HepG2 (cell line): Measurements from ENCODE around the gene HOXA7. TPM values are rescaled to one million over a fixed set of nuclear protein-coding genes. Genes with fewer than 3 reads are reported as not detected.

ENCODE experiments used
- DR1 ChIP-seq: sonication (generic); formaldehyde crosslinking; IDR thresholded peaks from 2 replicates; pipeline ENCODE4 v1.8.0; 2021; ENCODE audit warnings: mild to moderate bottlenecking, missing genetic modification reagents, inconsistent platforms
- LCORL ChIP-seq, 2 experiments: fragments of 450-650 bp in 1 of 2; sonication (generic) in 1 of 2; formaldehyde crosslinking in 1 of 2; IDR thresholded peaks; 2 replicates each; pipeline versions ENCODE4 v1.5.0 to v1.6.1; 2017 to 2020; ENCODE audit warnings: antibody characterized with exemption in 1 of 2, missing genetic modification reagents in 1 of 2
- MIXL1 ChIP-seq: IDR thresholded peaks from 2 replicates; pipeline ENCODE4 v1.6.1; 2016
- MXD4 ChIP-seq: IDR thresholded peaks from 2 replicates; pipeline ENCODE4 v1.6.1; 2016; ENCODE audit warnings: mild to moderate bottlenecking, missing biosample characterization, missing genetic modification reagents
- PHF21A ChIP-seq: sonication (generic); formaldehyde crosslinking; IDR thresholded peaks from 2 replicates; pipeline ENCODE4 v1.5.0; 2020; ENCODE audit warnings: mild to moderate bottlenecking, missing genetic modification reagents
- RBFOX2 ChIP-seq: fragments of 200-400 bp; formaldehyde crosslinking; IDR thresholded peaks from 2 replicates; pipeline ENCODE4 v1.6.1; 2017; ENCODE audit warnings: low read depth, mild to moderate bottlenecking, low read length
- YEATS2 ChIP-seq: sonication (generic); formaldehyde crosslinking; IDR thresholded peaks from 2 replicates; pipeline ENCODE4 v1.4.0; 2020; ENCODE audit warnings: missing genetic modification reagents, borderline replicate concordance
- ZNF800 ChIP-seq: sonication (generic); formaldehyde crosslinking; IDR thresholded peaks from 2 replicates; pipeline ENCODE4 v1.4.0; 2020; ENCODE audit warnings: missing genetic modification reagents
- polyA plus RNA-seq, 8 experiments: library from polyadenylated mRNA; depleted of rRNA in 3 of 8; stranded (reverse) in 7 of 8; unstranded in 1 of 8; fragments of >200 nt; fragmentation: Illumina TruSeq in 4 of 8; extraction: Trizol in 4 of 8; gene quantifications; 2 replicates each; pipeline versions ENCODE4 v1.2.1 to v1.2.3, GENCODE V29; 2011 to 2016; ENCODE audit warnings: low read depth in 4 of 8, missing spikeins in 1 of 8, mixed read lengths in 1 of 8; ENCODE audit not compliant: insufficient read depth in 1 of 8
- total RNA-seq, 5 experiments: library from RNA; depleted of rRNA; stranded (reverse); fragments of >200 nt; fragmentation: Illumina TruSeq; extraction: Trizol; gene quantifications; 2 replicates each; pipeline ENCODE4 v1.2.3, GENCODE V29; 2016; ENCODE audit warnings: low read depth in 1 of 5
- TF ChIP-seq, protein P1 (sequence below): sonication (generic); formaldehyde crosslinking; IDR thresholded peaks from 2 replicates; pipeline ENCODE4 v1.5.0; 2020; ENCODE audit warnings: missing genetic modification reagents
- TF ChIP-seq, protein P2 (sequence below): IDR thresholded peaks from 2 replicates; pipeline ENCODE4 v1.6.1; 2012; ENCODE audit warnings: low read length, improper control_type of control experiment

Gene HOXA7
- total and polyA plus RNA-seq, 2 of the 13 experiments (the other 11 are each of a cell fraction or from before 2014, with no cell fraction given): 0.05 TPM; not detected in 1

- TF ChIP-seq PHF21A (CRISPR knock-in tag): no peak
- TF ChIP-seq MIXL1 (CRISPR knock-in tag): no peak
- no peak for TF ChIP-seq DR1 (CRISPR knock-in tag)
- no peak for TF ChIP-seq MXD4 (CRISPR knock-in tag)
- TF ChIP-seq RBFOX2: no peak
- TF ChIP-seq, protein P1, sequence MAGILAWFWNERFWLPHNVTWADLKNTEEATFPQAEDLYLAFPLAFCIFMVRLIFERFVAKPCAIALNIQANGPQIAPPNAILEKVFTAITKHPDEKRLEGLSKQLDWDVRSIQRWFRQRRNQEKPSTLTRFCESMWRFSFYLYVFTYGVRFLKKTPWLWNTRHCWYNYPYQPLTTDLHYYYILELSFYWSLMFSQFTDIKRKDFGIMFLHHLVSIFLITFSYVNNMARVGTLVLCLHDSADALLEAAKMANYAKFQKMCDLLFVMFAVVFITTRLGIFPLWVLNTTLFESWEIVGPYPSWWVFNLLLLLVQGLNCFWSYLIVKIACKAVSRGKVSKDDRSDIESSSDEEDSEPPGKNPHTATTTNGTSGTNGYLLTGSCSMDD (CRISPR knock-in tag): no peak
- TF ChIP-seq LCORL (IDR thresholded peaks at IDR 0.05): no peak
- TF ChIP-seq LCORL (CRISPR knock-in tag; IDR thresholded peaks at IDR 0.05): no peak
- TF ChIP-seq ZNF800 (CRISPR knock-in tag): peak; percentile 97
- no peak for TF ChIP-seq YEATS2
- TF ChIP-seq, protein P2, sequence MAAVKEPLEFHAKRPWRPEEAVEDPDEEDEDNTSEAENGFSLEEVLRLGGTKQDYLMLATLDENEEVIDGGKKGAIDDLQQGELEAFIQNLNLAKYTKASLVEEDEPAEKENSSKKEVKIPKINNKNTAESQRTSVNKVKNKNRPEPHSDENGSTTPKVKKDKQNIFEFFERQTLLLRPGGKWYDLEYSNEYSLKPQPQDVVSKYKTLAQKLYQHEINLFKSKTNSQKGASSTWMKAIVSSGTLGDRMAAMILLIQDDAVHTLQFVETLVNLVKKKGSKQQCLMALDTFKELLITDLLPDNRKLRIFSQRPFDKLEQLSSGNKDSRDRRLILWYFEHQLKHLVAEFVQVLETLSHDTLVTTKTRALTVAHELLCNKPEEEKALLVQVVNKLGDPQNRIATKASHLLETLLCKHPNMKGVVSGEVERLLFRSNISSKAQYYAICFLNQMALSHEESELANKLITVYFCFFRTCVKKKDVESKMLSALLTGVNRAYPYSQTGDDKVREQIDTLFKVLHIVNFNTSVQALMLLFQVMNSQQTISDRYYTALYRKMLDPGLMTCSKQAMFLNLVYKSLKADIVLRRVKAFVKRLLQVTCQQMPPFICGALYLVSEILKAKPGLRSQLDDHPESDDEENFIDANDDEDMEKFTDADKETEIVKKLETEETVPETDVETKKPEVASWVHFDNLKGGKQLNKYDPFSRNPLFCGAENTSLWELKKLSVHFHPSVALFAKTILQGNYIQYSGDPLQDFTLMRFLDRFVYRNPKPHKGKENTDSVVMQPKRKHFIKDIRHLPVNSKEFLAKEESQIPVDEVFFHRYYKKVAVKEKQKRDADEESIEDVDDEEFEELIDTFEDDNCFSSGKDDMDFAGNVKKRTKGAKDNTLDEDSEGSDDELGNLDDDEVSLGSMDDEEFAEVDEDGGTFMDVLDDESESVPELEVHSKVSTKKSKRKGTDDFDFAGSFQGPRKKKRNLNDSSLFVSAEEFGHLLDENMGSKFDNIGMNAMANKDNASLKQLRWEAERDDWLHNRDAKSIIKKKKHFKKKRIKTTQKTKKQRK: no peak
- TF ChIP-seq, all 625 proteins: peak for 5
These were observed 513 bp downstream of the HOXA7 start (continued) for GRCh38 chr7:27155816-27156507.
